IPS-18c (cell line): Measurements from ENCODE around the gene SMG1.
A peak's percentile ranks its signal among the peaks of the same experiment; 100 is the strongest.
"Not testable (repeated sequence)": the region's sequence is repeated elsewhere in the genome, so short reads cannot be mapped to it uniquely, and the experiment has no call there.

ENCODE experiments used
- H3K4me3 ChIP-seq: 2 replicates; pipeline ENCODE4 v1.7.0; 2013; ENCODE audit warnings: low read depth, mild to moderate bottlenecking, low read length, moderate library complexity; ENCODE audit not compliant: insufficient read depth
- H3K9me3 ChIP-seq: one replicate; pipeline ENCODE4 v1.6.1; 2013; ENCODE audit warnings: mild to moderate bottlenecking, low read length, moderate library complexity; ENCODE audit not compliant: control insufficient read depth, insufficient read depth

SMG1 gene

GRCh38 chr16:18925986-18926865 lies at the start of gene SMG1:
Gene SMG1 (minus strand): TSS chr16:18926408. CDS start chr16:18926041, 367 bp downstream.
- peak within 1 kb of the TSS; percentile 67 for H3K4me3 ChIP-seq
- not testable (repeated sequence) for H3K9me3 ChIP-seq

- H3K9me3 ChIP-seq: no peaks in the 10 kb centered on the region
- H3K4me3 ChIP-seq: no peak overlapping the region
Observed at GRCh38 chr16:18975109-18975508, 48.9 kb upstream of the SMG1 start.

- no peak overlapping the region for H3K4me3 ChIP-seq
- H3K9me3 ChIP-seq: no peaks in the 10 kb centered on the region
Observed at GRCh38 chr16:18969855-18970240, 43.6 kb upstream of the SMG1 start.

GRCh38 chr16:18969050-18969854 lies 43.0 kb upstream of the SMG1 start:
- H3K9me3 ChIP-seq: no peaks in the 10 kb centered on the region
- H3K4me3 ChIP-seq: no peak overlapping the region

GRCh38 chr16:18966791-18967190 lies 40.6 kb upstream of the SMG1 start:
- no peaks in the 10 kb centered on the region for H3K9me3 ChIP-seq
- no peak overlapping the region for H3K4me3 ChIP-seq

- Histone ChIP-seq H3K4me3 (no peak overlapping the region), H3K9me3 (no peaks in the 10 kb centered on the region)
Observed at GRCh38 chr16:18965555-18965954, 39.3 kb upstream of the SMG1 start.

- Histone ChIP-seq H3K9me3 (no peaks in the 10 kb centered on the region), H3K4me3 (no peak overlapping the region)
Observed at GRCh38 chr16:18959031-18959505, 32.9 kb upstream of the SMG1 start.

- Histone ChIP-seq H3K9me3 (no peaks in the 10 kb centered on the region), H3K4me3 (no peak overlapping the region)
Observed at GRCh38 chr16:18958621-18959029, 32.4 kb upstream of the SMG1 start.

- not testable (repeated sequence) for H3K9me3 ChIP-seq, H3K4me3 ChIP-seq
Observed at GRCh38 chr16:18956658-18957241, 30.5 kb upstream of the SMG1 start.

GRCh38 chr16:18955874-18956580 lies 29.8 kb upstream of the SMG1 start:
- not testable (repeated sequence) for H3K9me3 ChIP-seq, H3K4me3 ChIP-seq

GRCh38 chr16:18953547-18953946 lies 27.3 kb upstream of the SMG1 start:
- Histone ChIP-seq H3K9me3 (no peaks in the 10 kb centered on the region), H3K4me3 (no peak overlapping the region)

- Histone ChIP-seq H3K9me3 (no peaks in the 10 kb centered on the region), H3K4me3 (no peak overlapping the region)
Observed at GRCh38 chr16:18950469-18951185, 24.4 kb upstream of the SMG1 start.

GRCh38 chr16:18948372-18949020 lies 22.3 kb upstream of the SMG1 start:
- Histone ChIP-seq H3K9me3 (no peaks in the 10 kb centered on the region), H3K4me3 (no peak overlapping the region)

GRCh38 chr16:18945233-18945632 lies 19.0 kb upstream of the SMG1 start:
- Histone ChIP-seq H3K4me3 (no peak overlapping the region), H3K9me3 (no peaks in the 10 kb centered on the region)

GRCh38 chr16:18943414-18943813 lies 17.2 kb upstream of the SMG1 start:
- H3K4me3 ChIP-seq: no peak overlapping the region
- no peaks in the 10 kb centered on the region for H3K9me3 ChIP-seq

GRCh38 chr16:18942061-18942460 lies 15.9 kb upstream of the SMG1 start:
- Histone ChIP-seq H3K9me3 (no peaks in the 10 kb centered on the region), H3K4me3 (no peak overlapping the region)
